K562 (cell line): ENCODE measurements around the gene C10orf90. TPM values are rescaled to one million over a fixed set of nuclear protein-coding genes. Genes with fewer than 3 reads are reported as not detected.

Source experiments
- ATAC-seq: fragments of 200-7000 bp; cut with Tn5 transposase; 3 replicates; pipeline ENCODE4 v1.9.1; 2020; ENCODE audit warnings: moderate library complexity
- BruUV-seq: library from RNA; stranded (reverse); fragments of 400-500 nt; replicated peaks from 2 replicates; lab custom pipeline; 2021; lab: Mats Ljungman, UMichigan
- CTCF ChIA-PET: fragments of 300-600 bp; formaldehyde crosslinking; extraction: SDS; loops from one replicate; lab custom pipeline; 2021; ENCODE audit warnings: low intra/inter-chr PET ratio; lab: Yijun Ruan, JAX
- POLR2A ChIA-PET: fragments of 300-600, 350-650 bp; sonication (Branson Sonifier 250); formaldehyde crosslinking; extraction: SDS; loops from one replicate; lab custom pipeline; 2021; ENCODE audit warnings: antibody characterized with exemption, inconsistent platforms; lab: Yijun Ruan, JAX
- DNase-seq, 4 experiments: peaks; one replicate each; pipeline versions ENCODE4 v3.0.0 to v3.0.0-alpha.2; 2011 to 2018; ENCODE audit warnings: low spot score in 3 of 4, mixed read lengths in 3 of 4; ENCODE audit errors: extremely low read depth in 1 of 4
- FAIRE-seq: peaks from 2 replicates; lab custom pipeline; 2011; peaks lifted over from hg19 to GRCh38; lab: Jason Lieb, UNC
- H2AFZ ChIP-seq: 2 replicates; pipeline ENCODE4 v1.6.0; 2011; ENCODE audit warnings: low read depth, low read length, control low read depth, inconsistent platforms
- H3K27ac ChIP-seq: fragments of 200-600 bp; 3 replicates; pipeline ENCODE4 v1.8.0; 2011; ENCODE audit warnings: low read depth, mild to moderate bottlenecking, control low read depth, inconsistent platforms, low read length, moderate library complexity, mixed read lengths; ENCODE audit errors: extremely low read depth
- H3K27me3 ChIP-seq, 2 experiments: fragments of 300-600 bp in 1 of 2; 2 replicates in 1 of 2; 3 replicates in 1 of 2; pipeline versions ENCODE4 v1.6.0 to v1.8.0; 2011; ENCODE audit warnings: inconsistent platforms in 2 of 2, low read length in 2 of 2, mild to moderate bottlenecking in 1 of 2, mixed read lengths in 1 of 2, moderate library complexity in 1 of 2; ENCODE audit not compliant: control insufficient read depth in 2 of 2, insufficient read depth in 2 of 2
- H3K36me3 ChIP-seq: fragments of 300-600 bp; 3 replicates; pipeline ENCODE4 v1.8.0; 2011; ENCODE audit warnings: mild to moderate bottlenecking, low read length, inconsistent platforms; ENCODE audit not compliant: control insufficient read depth, insufficient read depth
- H3K4me1 ChIP-seq, 2 experiments: fragments of 200-600 bp in 1 of 2; replicated peaks in 1 of 2; 2 replicates in 1 of 2; 3 replicates in 1 of 2; pipeline versions ENCODE4 v1.5.1 to v1.8.0; 2011; ENCODE audit warnings: inconsistent platforms in 2 of 2, low read length in 2 of 2, mild to moderate bottlenecking in 1 of 2, mixed read lengths in 1 of 2, moderate library complexity in 1 of 2; ENCODE audit not compliant: control insufficient read depth in 2 of 2, insufficient read depth in 2 of 2
- H3K4me2 ChIP-seq: 2 replicates; pipeline ENCODE4 v1.6.1; 2011; ENCODE audit warnings: low read length, control low read depth, inconsistent platforms, mixed read lengths; ENCODE audit not compliant: insufficient read depth
- H3K4me3 ChIP-seq: fragments of 200-600 bp; sonication (generic), shearing (Covaris generic); 2 replicates; pipeline ENCODE4 v1.5.1; 2016; ENCODE audit warnings: control low read depth, inconsistent platforms
- H3K79me2 ChIP-seq: fragments of 200-600 bp; 3 replicates; pipeline ENCODE4 v1.8.0; 2011; ENCODE audit warnings: low read length, inconsistent platforms; ENCODE audit not compliant: control insufficient read depth, insufficient read depth
- H3K9ac ChIP-seq, 2 experiments: 2 replicates each; pipeline versions ENCODE4 v1.6.0 to v1.6.1; 2011; ENCODE audit warnings: low read depth in 2 of 2, low read length in 2 of 2, control low read depth in 1 of 2, inconsistent platforms in 1 of 2, mild to moderate bottlenecking in 1 of 2, mixed read lengths in 1 of 2; ENCODE audit not compliant: insufficient read depth in 1 of 2
- H3K9me1 ChIP-seq: one replicate; pipeline ENCODE4 v1.6.0; 2011; ENCODE audit warnings: inconsistent platforms, mild to moderate bottlenecking, low read length, moderate library complexity; ENCODE audit not compliant: control insufficient read depth, insufficient read depth
- H3K9me3 ChIP-seq: replicated peaks from 2 replicates; pipeline ENCODE4 v1.5.1; 2011; ENCODE audit warnings: low read depth, low read length, inconsistent platforms; ENCODE audit not compliant: control insufficient read depth, insufficient read depth
- H4K20me1 ChIP-seq: replicated peaks from 2 replicates; pipeline ENCODE4 v1.6.1; 2011; ENCODE audit warnings: low read length, inconsistent platforms, mixed read lengths; ENCODE audit not compliant: control insufficient read depth, insufficient read depth
- COPS2 ChIP-seq: fragments of 450-650 bp; conservative IDR thresholded peaks from 2 replicates; pipeline ENCODE4 v1.6.1; 2016; ENCODE audit warnings: mild to moderate bottlenecking, moderate library complexity
- HDAC3 ChIP-seq: fragments of 450-650 bp; IDR thresholded peaks from 2 replicates; pipeline ENCODE4 v1.6.1; 2018; ENCODE audit warnings: borderline replicate concordance, mild to moderate bottlenecking, moderate library complexity; ENCODE audit not compliant: partially characterized antibody
- POLR3G ChIP-seq: IDR thresholded peaks from 2 replicates; pipeline ENCODE4 v1.6.1; 2011; ENCODE audit not compliant: insufficient read length, insufficient replicate concordance; ENCODE audit errors: extremely low read depth
- SRSF3 ChIP-seq: fragments of 200-400 bp; formaldehyde crosslinking; IDR thresholded peaks from 2 replicates; pipeline ENCODE4 v1.6.1; 2016; ENCODE audit warnings: mild to moderate bottlenecking, low read length, moderate library complexity; ENCODE audit not compliant: insufficient read depth
- ZBTB7A ChIP-seq: IDR thresholded peaks from 2 replicates; pipeline ENCODE4 v1.6.1; 2011; ENCODE audit warnings: low read depth, mild to moderate bottlenecking, low read length, moderate library complexity, borderline replicate concordance; ENCODE audit not compliant: control insufficient read depth
- ZNF408 ChIP-seq: fragments of 250-450 bp; sonication (Bioruptor Pico); IDR thresholded peaks from 2 replicates; pipeline ENCODE4 v1.4.0; 2020; ENCODE audit warnings: low read depth, mild to moderate bottlenecking, moderate library complexity
- WGBS: fragments of 100-300 bp; shearing (Covaris generic); methylation state at CpG from one replicate; pipeline ENCODE4 v1.1.6; 2016; ENCODE audit warnings: low coverage, mixed read lengths; ENCODE audit not compliant: insufficient coverage; ENCODE audit errors: missing lambda C conversion rate; 5-methylcytosine and 5-hydroxymethylcytosine counted together
- in situ Hi-C: fragments of 300-500 bp; cut with MboI; formaldehyde crosslinking; loops from 4 replicates; pipeline ENCODE4 v1.15.0; 2018; ENCODE audit warnings: inconsistent platforms, mixed read lengths
- intact Hi-C: fragments of 100-400 bp; cut with micrococcal nuclease; formaldehyde crosslinking; loops from 2 replicates; pipeline ENCODE4 v1.14.2; 2022
- polyA plus RNA-seq, 8 experiments: library from polyadenylated mRNA; depleted of rRNA in 4 of 8; stranded (reverse) in 5 of 8; unstranded in 3 of 8; fragments of >200 nt; fragmentation: Nextera tagmentation in 2 of 8; fragmentation: Illumina TruSeq in 1 of 8; extraction: Ambion mirVana in 2 of 8; extraction: Trizol in 1 of 8; gene quantifications; 2 replicates each; pipeline versions ENCODE4 v1.2.1 to v1.2.3, GENCODE V29; 2011 to 2014; ENCODE audit warnings: inconsistent platforms in 1 of 8, missing spikeins in 1 of 8
- total RNA-seq, 7 experiments: library from RNA; depleted of rRNA in 6 of 7; stranded (reverse); fragments of >200 nt in 6 of 7; fragmentation: Illumina TruSeq in 2 of 7; extraction: Trizol in 2 of 7; gene quantifications; 2 replicates each; pipeline versions ENCODE4 v1.2.1 to v1.2.3, GENCODE V29; 2011 to 2021; ENCODE audit warnings: low replicate concordance in 1 of 7

Gene C10orf90
- total and polyA plus RNA-seq, 9 of the 15 experiments (the other 6 are each of a cell fraction or from before 2014, with no cell fraction given) = not detected

- FAIRE-seq (no peak), DNase-seq (no peak), ATAC-seq (no peak)
- H3K36me3 ChIP-seq = no peaks in the 10 kb centered on the region
- no peak overlapping the region for H2AFZ ChIP-seq
- no peaks in the 10 kb centered on the region for H3K4me1 ChIP-seq
- ChIA-PET POLR2A (no interaction called here), CTCF (no interaction called here)
- H3K27me3 ChIP-seq = no peaks in the 10 kb centered on the region
- no peaks in the 10 kb centered on the region for H3K79me2 ChIP-seq
- no peaks in the 10 kb centered on the region for H3K9me1 ChIP-seq
- 0% methylated on average over 3 of the region's 3 CpGs for WGBS
- no peaks in the 10 kb centered on the region for H4K20me1 ChIP-seq
- BruUV-seq = no TSS peak
- no peak overlapping the region for H3K4me3 ChIP-seq
- H3K9ac ChIP-seq = no peak overlapping the region
- in situ Hi-C loops (no loop called here), intact Hi-C loops (no loop called here)
- H3K9me3 ChIP-seq = no peaks in the 10 kb centered on the region
- no peak overlapping the region for H3K27ac ChIP-seq
- TF ChIP-seq HDAC3 (no peak), POLR3G (no peak), ZNF408 (no peak), SRSF3 (no peak), COPS2 (no peak), ZBTB7A (no peak)
- no peak overlapping the region for H3K4me2 ChIP-seq
Measured at GRCh38 chr10:126398383-126398743, 272.1 kb downstream of the C10orf90 start.
